Muscle of leg (tissue), 11 donors: ENCODE data around the gene CRABP1. TPM values are rescaled to one million over a fixed set of nuclear protein-coding genes. Genes with fewer than 3 reads are reported as not detected.

Experiments used
- DNase-seq: peaks from one replicate; pipeline ENCODE4 v3.0.0; 2013
- H3K27ac ChIP-seq: one replicate; pipeline ENCODE4 v1.5.1; 2013; ENCODE audit warnings: mild to moderate bottlenecking, low read length, control low read depth
- H3K27me3 ChIP-seq: one replicate; pipeline ENCODE4 v1.6.1; 2013; ENCODE audit warnings: low read length; ENCODE audit not compliant: control insufficient read depth, insufficient read depth
- H3K36me3 ChIP-seq: one replicate; pipeline ENCODE4 v1.6.1; 2013; ENCODE audit warnings: low read length; ENCODE audit not compliant: control insufficient read depth, insufficient read depth
- H3K4me1 ChIP-seq: one replicate; pipeline ENCODE4 v1.6.1; 2013; ENCODE audit warnings: low read length; ENCODE audit not compliant: control insufficient read depth, insufficient read depth
- H3K4me3 ChIP-seq: one replicate; pipeline ENCODE4 v1.5.1; 2013; ENCODE audit warnings: low read length, control low read depth
- H3K9me3 ChIP-seq: replicated peaks from 2 replicates; pipeline ENCODE4 v1.6.1; 2013; ENCODE audit warnings: low read depth, low read length; ENCODE audit not compliant: control insufficient read depth
- WGBS: methylation state at CpG from one replicate; pipeline ENCODE4 v1.1.5; 2013; ENCODE audit warnings: missing lambda C conversion rate; ENCODE audit not compliant: insufficient coverage; 5-methylcytosine and 5-hydroxymethylcytosine counted together
- polyA plus RNA-seq, 8 donors: library from polyadenylated mRNA; unstranded; fragments of 120-200 nt; gene quantifications; one replicate each; pipeline versions ENCODE4 v1.2.1 to v1.2.3, GENCODE V29; 2013; ENCODE audit warnings: inconsistent platforms in 1 of 8, low replicate concordance in 1 of 8; ENCODE audit not compliant: insufficient read length in 8 of 8, insufficient read depth in 1 of 8
- total RNA-seq: library from RNA; stranded (reverse); fragments of 120-200 nt; gene quantifications from one replicate; pipeline ENCODE4 v1.2.4, GENCODE V29; 2013

CRABP1 gene
- total and polyA plus RNA-seq, 9 donors, result 16.3 to 159 (median 65.2) TPM

GRCh38 chr15:78389322-78389721, 49.2 kb downstream of the CRABP1 start:
- Histone ChIP-seq H3K36me3 (no peaks in the 10 kb centered on the region), H3K9me3 (no peaks in the 10 kb centered on the region), H3K4me3 (no peak overlapping the region), H3K4me1 (peaks cover 17% of the 10 kb centered on the region), H3K27me3 (peaks cover 12% of the 10 kb centered on the region), H3K27ac (peak overlapping the region; percentile 83)
- 12% methylated on average over 6 of the region's 7 CpGs for WGBS
- peak; percentile 92 for DNase-seq

GRCh38 chr15:78389738-78390137, 49.6 kb downstream of the CRABP1 start:
- Histone ChIP-seq H3K9me3 (no peaks in the 10 kb centered on the region), H3K4me3 (no peak overlapping the region), H3K36me3 (no peaks in the 10 kb centered on the region), H3K4me1 (peaks cover 17% of the 10 kb centered on the region), H3K27me3 (peaks cover 12% of the 10 kb centered on the region), H3K27ac (peak overlapping the region; percentile 83)
- no peak for DNase-seq
- no CpG with 5 or more reads among the region's 2 CpGs for WGBS

- H3K36me3 ChIP-seq, result no peaks in the 10 kb centered on the region
- no peak overlapping the region for H3K4me3 ChIP-seq
- WGBS, result 100% methylated on average over 1 of the region's 1 CpG
- H3K27ac ChIP-seq, result no peak overlapping the region
- DNase-seq, result no peak
- H3K4me1 ChIP-seq, result peaks cover 19% of the 10 kb centered on the region
- no peaks in the 10 kb centered on the region for H3K9me3 ChIP-seq
- peaks cover 9% of the 10 kb centered on the region for H3K27me3 ChIP-seq
Observed at GRCh38 chr15:78390242-78390641, 50.1 kb downstream of the CRABP1 start.

DNA sequence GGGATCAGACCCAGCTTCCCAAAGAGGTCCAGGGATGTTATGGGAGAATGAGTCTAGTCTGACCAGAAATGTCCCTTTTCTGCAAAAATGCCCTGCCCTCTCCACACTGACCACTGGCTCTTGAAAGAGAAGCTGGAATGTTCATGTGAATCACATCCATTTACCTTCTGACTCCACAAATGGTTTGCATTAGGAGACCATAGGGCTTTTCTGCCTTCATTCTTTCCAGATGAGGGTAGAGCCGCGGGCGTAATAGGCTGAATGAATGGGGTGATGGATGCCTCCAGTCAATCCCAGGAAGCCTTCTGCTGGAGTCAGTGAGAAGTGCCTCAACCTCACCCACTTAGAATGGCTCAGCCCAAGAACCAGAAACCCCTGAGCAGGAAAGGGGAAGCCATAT, 50.7 kb downstream of the CRABP1 start:
- no CpG with 5 or more reads among the region's 3 CpGs for WGBS

DNA sequence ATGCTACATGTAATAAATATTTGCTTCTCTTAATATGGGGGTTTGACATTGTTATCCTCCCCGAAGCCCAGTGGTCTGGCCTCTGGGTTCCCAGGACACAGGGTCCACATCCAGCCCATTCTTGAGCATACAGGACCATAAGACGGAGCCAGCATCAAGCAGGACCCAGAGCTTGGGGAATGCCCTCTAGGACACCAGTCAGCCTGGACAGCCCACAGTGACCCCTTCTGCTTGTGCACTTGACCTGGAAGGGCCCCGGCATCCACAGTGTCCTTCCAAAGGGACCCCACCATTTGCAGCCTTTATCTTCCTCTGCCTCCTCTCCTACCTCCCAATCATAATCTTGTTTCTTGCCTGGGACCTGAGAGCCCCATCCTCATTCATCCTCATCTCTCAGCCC, 51.6 kb downstream of the CRABP1 start:
- whole genome bisulfite sequencing, result 95% methylated on average over 2 of the region's 3 CpGs
- Histone ChIP-seq H3K9me3 (no peaks in the 10 kb centered on the region), H3K27me3 (peaks cover 2% of the 10 kb centered on the region), H3K27ac (no peak overlapping the region), H3K36me3 (no peaks in the 10 kb centered on the region), H3K4me3 (no peak overlapping the region), H3K4me1 (peaks cover 19% of the 10 kb centered on the region)
- DNase-seq, result no peak

More for the DNA sequence above, 50.7 kb downstream of the CRABP1 start:
- Histone ChIP-seq H3K4me3 (no peak overlapping the region), H3K36me3 (no peaks in the 10 kb centered on the region), H3K27ac (no peak overlapping the region), H3K27me3 (peaks cover 8% of the 10 kb centered on the region), H3K9me3 (no peaks in the 10 kb centered on the region), H3K4me1 (peaks cover 19% of the 10 kb centered on the region)
- DNase-seq, result no peak

- H3K4me1 ChIP-seq, result peaks cover 17% of the 10 kb centered on the region
- H3K27ac ChIP-seq, result no peak overlapping the region
- no peaks in the 10 kb centered on the region for H3K36me3 ChIP-seq
- WGBS, result 60% methylated on average over 2 of the region's 4 CpGs
- DNase-seq, result no peak
- no peaks in the 10 kb centered on the region for H3K9me3 ChIP-seq
- peaks cover 2% of the 10 kb centered on the region for H3K27me3 ChIP-seq
- no peak overlapping the region for H3K4me3 ChIP-seq
Observed at GRCh38 chr15:78392430-78392829, 52.3 kb downstream of the CRABP1 start.

GRCh38 chr15:78393137-78393536, 53.0 kb downstream of the CRABP1 start:
- Histone ChIP-seq H3K9me3 (no peaks in the 10 kb centered on the region), H3K4me3 (no peak overlapping the region), H3K27me3 (peaks cover 2% of the 10 kb centered on the region), H3K27ac (no peak overlapping the region), H3K4me1 (peaks cover 14% of the 10 kb centered on the region), H3K36me3 (no peaks in the 10 kb centered on the region)
- no CpG with 5 or more reads among the region's 1 CpG for WGBS
- DNase-seq, result no peak

DNA sequence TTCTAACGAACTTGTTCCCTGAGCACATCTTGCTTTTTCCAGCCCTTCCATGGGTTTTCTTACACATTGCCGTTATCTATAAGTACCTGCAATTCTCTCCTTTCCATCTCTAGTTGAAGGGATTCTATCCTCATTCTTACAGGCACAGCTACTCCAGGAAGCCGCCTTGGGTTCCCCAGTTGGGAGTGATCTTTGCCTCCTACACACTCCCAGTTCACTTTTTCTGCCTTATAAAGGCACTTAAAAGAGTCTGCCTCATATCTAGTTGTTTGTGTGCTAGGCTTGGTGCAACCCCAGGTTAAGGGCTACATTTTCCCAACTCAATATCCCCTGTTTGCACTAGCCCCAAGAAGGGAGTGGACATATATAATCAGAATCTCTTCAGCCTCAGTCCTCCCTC, 53.9 kb downstream of the CRABP1 start:
- H3K4me3 ChIP-seq, result no peak overlapping the region
- H3K27ac ChIP-seq, result no peak overlapping the region
- no peak for DNase-seq
- 100% methylated on average over 1 of the region's 3 CpGs for WGBS
- H3K4me1 ChIP-seq, result peaks cover 10% of the 10 kb centered on the region
- H3K9me3 ChIP-seq, result no peaks in the 10 kb centered on the region
- no peaks in the 10 kb centered on the region for H3K27me3 ChIP-seq
- H3K36me3 ChIP-seq, result no peaks in the 10 kb centered on the region

- Histone ChIP-seq H3K36me3 (no peaks in the 10 kb centered on the region), H3K4me3 (no peak overlapping the region), H3K27me3 (no peaks in the 10 kb centered on the region), H3K27ac (no peak overlapping the region), H3K4me1 (peaks cover 2% of the 10 kb centered on the region), H3K9me3 (no peaks in the 10 kb centered on the region)
- peak; percentile 90 for DNase-seq
- WGBS, result 18% methylated on average over 4 of the region's 13 CpGs
Observed at GRCh38 chr15:78394981-78395616, 54.9 kb downstream of the CRABP1 start.

GRCh38 chr15:78396186-78396814, 56.1 kb downstream of the CRABP1 start:
- WGBS, result 91% methylated on average over 5 of the region's 9 CpGs

More at GRCh38 chr15:78396186-78396814, 56.1 kb downstream of the CRABP1 start:
- H3K27ac ChIP-seq, result no peak overlapping the region
- no peaks in the 10 kb centered on the region for H3K9me3 ChIP-seq
- no peaks in the 10 kb centered on the region for H3K36me3 ChIP-seq
- peaks cover 2% of the 10 kb centered on the region for H3K4me1 ChIP-seq
- H3K4me3 ChIP-seq, result no peak overlapping the region
- DNase-seq, result no peak
- no peaks in the 10 kb centered on the region for H3K27me3 ChIP-seq
